T-helper 1 cell treated with Interleukin-12 subunit alpha and Interleukin-12 subunit beta and Interleukin-4 antibody, amounts not matched to agents 30 μg/mL and 1 μg/mL, for 36 hours (primary cell): ENCODE data around the gene FRMPD1.

Source experiments
- H3K27ac Mint-ChIP-seq: one replicate; pipeline ENCODE4 v1.8.0; 2021; ENCODE audit warnings: mild to moderate bottlenecking, mixed read lengths
- H3K27me3 Mint-ChIP-seq: one replicate; pipeline ENCODE4 v1.8.0; 2021; ENCODE audit warnings: low read depth, mixed read lengths
- H3K36me3 Mint-ChIP-seq: one replicate; pipeline ENCODE4 v1.8.0; 2021; ENCODE audit warnings: low read depth, mixed read lengths
- H3K4me1 Mint-ChIP-seq: one replicate; pipeline ENCODE4 v1.8.0; 2021; ENCODE audit warnings: low read depth, mixed read lengths
- H3K4me3 Mint-ChIP-seq: one replicate; pipeline ENCODE4 v1.8.0; 2021; ENCODE audit warnings: mild to moderate bottlenecking, moderate library complexity, mixed read lengths
- H3K9me3 Mint-ChIP-seq: one replicate; pipeline ENCODE4 v1.8.0; 2021; ENCODE audit warnings: mixed read lengths

FRMPD1 gene

DNA sequence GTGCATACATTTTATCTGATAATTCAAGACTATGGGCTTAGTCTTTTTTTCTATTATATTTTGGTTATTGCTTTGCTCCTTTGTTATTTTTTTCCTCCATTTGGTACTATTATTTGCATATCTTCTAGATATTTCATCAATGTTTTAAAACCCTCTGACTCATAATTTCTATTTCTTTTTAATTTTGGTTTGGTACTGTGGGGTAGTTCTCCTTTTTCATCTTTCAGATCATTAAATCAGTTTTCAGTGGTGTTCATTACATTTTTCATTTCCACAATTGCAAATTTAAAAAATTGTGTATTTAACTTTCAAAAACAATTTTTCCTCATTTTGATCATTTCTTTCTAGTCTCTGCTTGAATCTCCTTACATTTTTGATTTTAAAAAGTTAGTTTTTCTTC lies 7.5 kb upstream of the FRMPD1 start:
- Mint-ChIP-seq H3K9me3 (no peaks in the 10 kb centered on the region), H3K27me3 (peaks cover 58% of the 10 kb centered on the region), H3K4me1 (no peaks in the 10 kb centered on the region), H3K4me3 (no peak overlapping the region), H3K36me3 (no peaks in the 10 kb centered on the region), H3K27ac (no peak overlapping the region)

- H3K27ac Mint-ChIP-seq: no peak overlapping the region
- H3K4me3 Mint-ChIP-seq: no peak overlapping the region
- H3K9me3 Mint-ChIP-seq: no peaks in the 10 kb centered on the region
- peaks cover 5% of the 10 kb centered on the region for H3K4me1 Mint-ChIP-seq
- H3K36me3 Mint-ChIP-seq: no peaks in the 10 kb centered on the region
- peaks cover 72% of the 10 kb centered on the region for H3K27me3 Mint-ChIP-seq
These were observed 4.7 kb upstream of the FRMPD1 start for GRCh38 chr9:37645903-37646506.

DNA sequence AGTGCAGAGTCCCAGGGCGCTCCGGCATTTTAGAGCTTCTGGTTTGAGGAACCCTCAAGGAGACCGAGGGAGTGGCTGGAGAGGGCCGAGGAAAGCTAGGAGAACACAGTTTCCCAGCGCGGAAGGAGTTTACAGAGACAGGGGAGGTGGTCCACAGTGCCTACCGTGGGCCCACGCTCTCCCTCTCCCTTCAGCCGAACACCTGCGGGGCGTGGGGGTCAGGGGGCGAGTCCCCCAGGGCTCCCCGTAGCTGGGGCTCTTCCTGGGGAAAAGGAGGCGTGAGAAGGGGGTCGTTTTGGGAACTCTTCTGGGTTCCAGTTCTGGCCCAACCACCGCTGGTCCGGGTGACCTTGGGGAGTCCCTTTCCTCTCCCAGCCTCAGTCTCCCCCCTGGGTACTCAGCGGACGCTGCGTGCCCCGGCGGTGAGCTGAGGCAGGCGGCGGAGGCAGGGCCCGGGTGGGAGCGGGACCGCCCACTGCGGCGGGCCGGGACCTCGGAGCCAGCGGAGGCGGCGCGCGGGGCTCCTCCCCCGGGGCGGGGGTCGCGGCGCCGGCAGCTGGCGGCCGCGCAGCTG lies 368 bp upstream of the FRMPD1 start:
- Mint-ChIP-seq H3K36me3 (no peaks in the 10 kb centered on the region), H3K4me1 (peaks cover 8% of the 10 kb centered on the region), H3K27ac (no peak overlapping the region), H3K4me3 (peak overlapping the region; percentile 65), H3K9me3 (no peaks in the 10 kb centered on the region), H3K27me3 (peaks cover 76% of the 10 kb centered on the region)

DNA sequence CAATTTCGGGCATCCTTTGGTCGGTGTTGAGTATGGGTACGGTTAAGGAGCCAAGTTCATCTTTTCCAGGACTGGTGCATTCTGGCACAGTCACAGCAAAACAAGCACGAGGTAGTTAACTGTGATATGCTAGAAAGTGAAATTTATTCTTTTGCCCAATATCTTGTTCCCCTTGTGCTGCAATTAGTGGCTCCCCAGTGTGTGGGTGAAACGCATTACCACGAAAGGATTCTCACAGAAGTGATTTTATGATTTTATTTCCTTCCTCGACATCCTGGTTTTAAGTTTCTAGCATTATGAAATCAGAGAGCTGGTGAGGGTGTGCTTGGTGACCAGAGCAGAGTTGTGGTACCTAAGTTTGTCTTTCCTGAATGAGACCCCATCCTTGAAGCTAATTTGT lies 1.5 kb downstream of the FRMPD1 start:
- no peak overlapping the region for H3K4me3 Mint-ChIP-seq

GRCh38 chr9:37653385-37653784 lies 2.6 kb downstream of the FRMPD1 start:
- peaks cover 8% of the 10 kb centered on the region for H3K4me1 Mint-ChIP-seq
- no peak overlapping the region for H3K4me3 Mint-ChIP-seq
- no peak overlapping the region for H3K27ac Mint-ChIP-seq
- no peaks in the 10 kb centered on the region for H3K9me3 Mint-ChIP-seq
- H3K27me3 Mint-ChIP-seq: peaks cover 73% of the 10 kb centered on the region
- H3K36me3 Mint-ChIP-seq: no peaks in the 10 kb centered on the region

More for the DNA sequence above, 1.5 kb downstream of the FRMPD1 start:
- peaks cover 78% of the 10 kb centered on the region for H3K27me3 Mint-ChIP-seq
- peaks cover 8% of the 10 kb centered on the region for H3K4me1 Mint-ChIP-seq
- no peaks in the 10 kb centered on the region for H3K36me3 Mint-ChIP-seq
- no peak overlapping the region for H3K27ac Mint-ChIP-seq
- no peaks in the 10 kb centered on the region for H3K9me3 Mint-ChIP-seq

- peaks cover 47% of the 10 kb centered on the region for H3K27me3 Mint-ChIP-seq
- no peaks in the 10 kb centered on the region for H3K9me3 Mint-ChIP-seq
- no peak overlapping the region for H3K27ac Mint-ChIP-seq
- H3K36me3 Mint-ChIP-seq: no peaks in the 10 kb centered on the region
- no peak overlapping the region for H3K4me3 Mint-ChIP-seq
- no peaks in the 10 kb centered on the region for H3K4me1 Mint-ChIP-seq
These were observed 6.2 kb downstream of the FRMPD1 start for GRCh38 chr9:37656936-37657335.

DNA sequence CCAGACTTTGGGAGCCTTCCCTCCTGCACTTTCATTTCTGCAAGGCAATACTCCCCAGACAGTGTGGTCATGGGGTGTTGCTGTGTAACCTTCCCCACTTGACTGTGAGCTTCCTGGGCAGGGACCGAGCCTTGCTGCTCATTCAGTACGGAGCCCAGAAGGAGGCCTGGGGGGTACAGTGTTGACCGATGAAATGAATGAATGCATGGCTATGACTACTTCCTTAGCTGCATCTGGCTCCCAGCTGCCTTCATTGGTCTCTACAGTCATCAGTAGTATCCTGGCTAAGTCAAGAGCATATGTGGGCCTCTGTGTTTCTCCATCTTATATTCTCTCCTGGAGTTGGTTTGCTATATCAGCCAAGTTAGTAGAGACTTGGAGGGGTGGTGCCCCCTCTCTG lies 9.9 kb downstream of the FRMPD1 start:
- Mint-ChIP-seq H3K27me3 (peaks cover 28% of the 10 kb centered on the region), H3K4me3 (no peak overlapping the region), H3K9me3 (no peaks in the 10 kb centered on the region), H3K4me1 (no peaks in the 10 kb centered on the region), H3K27ac (no peak overlapping the region), H3K36me3 (no peaks in the 10 kb centered on the region)

DNA sequence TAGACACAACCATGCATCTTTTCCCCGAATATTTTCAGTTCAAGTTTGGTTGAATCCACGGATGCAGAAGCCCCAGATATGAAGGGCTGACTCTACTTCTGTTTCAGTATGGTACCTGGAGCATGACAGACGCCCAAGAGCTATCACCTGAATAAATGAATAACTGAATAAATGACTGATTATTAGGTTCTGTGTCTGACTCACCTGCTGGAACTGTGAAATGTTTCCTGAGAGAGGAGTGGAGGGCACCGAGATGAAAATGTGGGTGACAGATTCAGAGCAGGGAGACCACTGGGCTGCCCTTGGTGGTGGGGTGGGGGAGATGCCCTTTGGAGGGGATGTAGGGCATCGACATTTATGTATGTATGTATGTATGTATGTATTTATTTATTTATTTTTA lies 13.2 kb downstream of the FRMPD1 start:
- no peak overlapping the region for H3K27ac Mint-ChIP-seq

GRCh38 chr9:37667706-37668105 lies 17.0 kb downstream of the FRMPD1 start:
- no peaks in the 10 kb centered on the region for H3K36me3 Mint-ChIP-seq
- no peak overlapping the region for H3K4me3 Mint-ChIP-seq
- H3K27ac Mint-ChIP-seq: no peak overlapping the region
- H3K27me3 Mint-ChIP-seq: peaks cover 48% of the 10 kb centered on the region
- no peaks in the 10 kb centered on the region for H3K9me3 Mint-ChIP-seq
- no peaks in the 10 kb centered on the region for H3K4me1 Mint-ChIP-seq

More for the DNA sequence above, 13.2 kb downstream of the FRMPD1 start:
- Mint-ChIP-seq H3K27me3 (peaks cover 25% of the 10 kb centered on the region), H3K36me3 (no peaks in the 10 kb centered on the region), H3K4me1 (no peaks in the 10 kb centered on the region), H3K9me3 (no peaks in the 10 kb centered on the region), H3K4me3 (no peak overlapping the region)

DNA sequence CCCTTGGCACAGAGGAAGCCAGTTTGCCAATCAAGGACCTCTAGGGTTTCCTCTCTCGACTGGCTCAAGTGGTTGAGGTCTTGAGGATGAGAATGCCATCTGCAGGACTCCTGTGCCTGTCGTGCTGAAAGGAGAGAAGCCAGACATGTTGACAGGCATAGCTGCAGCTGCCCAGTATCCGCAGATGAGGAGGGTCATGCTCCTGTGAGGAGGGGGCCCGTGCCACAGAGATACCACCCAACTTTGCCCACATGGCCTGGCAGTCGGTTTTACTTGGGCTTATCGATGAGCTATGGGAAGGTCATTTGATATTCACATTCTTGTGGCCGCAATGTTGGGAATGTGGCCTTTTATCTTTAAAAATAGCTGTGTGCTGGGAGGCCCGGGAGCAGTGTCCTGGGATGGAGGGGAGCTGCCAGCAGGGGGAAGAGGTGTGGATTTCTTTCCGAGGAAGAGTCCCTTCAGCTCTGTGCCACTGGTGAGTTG lies 17.4 kb downstream of the FRMPD1 start:
- no peaks in the 10 kb centered on the region for H3K36me3 Mint-ChIP-seq
- H3K9me3 Mint-ChIP-seq: no peaks in the 10 kb centered on the region
- peaks cover 48% of the 10 kb centered on the region for H3K27me3 Mint-ChIP-seq
- H3K27ac Mint-ChIP-seq: no peak overlapping the region
- no peaks in the 10 kb centered on the region for H3K4me1 Mint-ChIP-seq
- no peak overlapping the region for H3K4me3 Mint-ChIP-seq

GRCh38 chr9:37669232-37669631 lies 18.5 kb downstream of the FRMPD1 start:
- no peak overlapping the region for H3K27ac Mint-ChIP-seq
- H3K4me3 Mint-ChIP-seq: no peak overlapping the region
- no peaks in the 10 kb centered on the region for H3K9me3 Mint-ChIP-seq
- H3K36me3 Mint-ChIP-seq: no peaks in the 10 kb centered on the region
- no peaks in the 10 kb centered on the region for H3K4me1 Mint-ChIP-seq
- peaks cover 48% of the 10 kb centered on the region for H3K27me3 Mint-ChIP-seq

- H3K9me3 Mint-ChIP-seq: no peaks in the 10 kb centered on the region
These were observed 24.9 kb downstream of the FRMPD1 start for GRCh38 chr9:37675661-37676060.

DNA sequence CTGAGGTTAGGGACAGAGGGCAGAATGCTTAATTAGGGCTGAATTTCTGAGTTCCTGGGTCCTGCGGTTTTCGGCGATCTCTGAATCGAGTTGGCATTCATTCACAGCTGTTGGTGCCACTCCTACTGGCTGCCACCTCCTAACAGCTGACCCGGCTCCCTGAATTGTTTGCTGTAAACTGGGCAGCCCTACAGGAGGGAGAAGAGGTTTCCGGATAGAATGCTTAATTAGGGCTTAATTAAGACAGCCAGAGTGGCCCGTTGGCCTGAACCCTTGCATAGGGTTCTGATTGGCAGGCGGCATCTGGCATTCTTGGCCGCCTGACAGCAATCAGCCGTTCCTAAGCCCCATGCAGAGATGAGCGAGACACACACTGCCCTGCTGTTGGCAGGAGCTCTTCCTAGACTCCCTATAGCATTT lies 25.7 kb downstream of the FRMPD1 start:
- Mint-ChIP-seq H3K4me3 (no peak overlapping the region), H3K27me3 (peaks cover 17% of the 10 kb centered on the region), H3K9me3 (no peaks in the 10 kb centered on the region), H3K27ac (no peak overlapping the region), H3K4me1 (no peaks in the 10 kb centered on the region), H3K36me3 (no peaks in the 10 kb centered on the region)

More at GRCh38 chr9:37675661-37676060, 24.9 kb downstream of the FRMPD1 start:
- H3K4me1 Mint-ChIP-seq: no peaks in the 10 kb centered on the region
- H3K27ac Mint-ChIP-seq: no peak overlapping the region
- peaks cover 25% of the 10 kb centered on the region for H3K27me3 Mint-ChIP-seq
- H3K36me3 Mint-ChIP-seq: no peaks in the 10 kb centered on the region
- H3K4me3 Mint-ChIP-seq: no peak overlapping the region

DNA sequence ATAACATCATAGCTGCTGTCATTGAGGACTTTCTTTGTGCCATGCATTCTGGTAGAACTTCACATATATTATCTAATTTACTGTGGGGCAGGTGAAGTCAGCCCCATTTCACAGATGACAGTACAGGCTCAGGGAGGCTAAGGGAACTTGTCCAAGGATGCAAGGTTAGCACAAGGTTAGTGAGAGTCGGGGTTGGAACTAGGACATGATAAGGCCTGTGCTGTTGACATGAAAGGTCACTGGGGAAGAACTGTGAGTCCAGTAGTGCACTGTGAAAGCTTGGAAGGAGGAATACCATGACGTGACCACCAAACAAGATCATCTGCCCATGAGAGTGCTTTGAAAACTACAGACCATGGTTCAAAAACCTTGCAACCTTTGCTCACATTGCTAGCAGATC lies 26.7 kb downstream of the FRMPD1 start:
- Mint-ChIP-seq H3K9me3 (no peaks in the 10 kb centered on the region), H3K27ac (no peak overlapping the region), H3K36me3 (no peaks in the 10 kb centered on the region), H3K4me1 (no peaks in the 10 kb centered on the region), H3K4me3 (no peak overlapping the region), H3K27me3 (peaks cover 19% of the 10 kb centered on the region)

DNA sequence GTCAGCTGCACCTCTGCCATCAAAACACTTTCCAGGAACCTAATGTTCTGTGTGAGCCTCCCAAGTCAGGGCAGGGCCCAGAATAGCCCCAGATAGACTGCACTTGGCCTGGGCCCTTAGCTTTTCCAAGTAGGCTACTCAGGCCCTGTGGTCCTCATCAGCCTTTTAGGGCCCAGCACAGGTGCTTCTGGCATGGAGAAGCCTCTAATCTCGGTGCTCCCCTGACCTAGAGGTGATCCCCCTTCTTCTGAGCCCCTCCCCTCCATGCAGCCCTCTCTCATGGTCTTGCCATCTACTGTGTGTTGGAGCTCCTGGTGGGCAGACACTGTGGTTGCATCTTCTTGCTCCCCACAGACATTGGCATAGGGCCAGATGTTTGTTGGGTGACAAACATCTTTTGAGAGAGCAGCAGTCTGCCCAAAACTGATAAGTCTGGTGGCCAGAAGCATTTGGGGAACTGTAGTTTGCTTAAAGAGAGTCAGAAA lies 28.1 kb downstream of the FRMPD1 start:
- Mint-ChIP-seq H3K27me3 (peaks cover 24% of the 10 kb centered on the region), H3K36me3 (no peaks in the 10 kb centered on the region), H3K9me3 (no peaks in the 10 kb centered on the region), H3K27ac (no peak overlapping the region), H3K4me1 (no peaks in the 10 kb centered on the region), H3K4me3 (no peak overlapping the region)
